ENCODE measurements around the gene ABTB2. TPM values are rescaled to one million over a fixed set of nuclear protein-coding genes. Genes with fewer than 3 reads are reported as not detected.

The ABTB2 gene
- total and polyA plus RNA-seq, 2 donors: 1.6 to 2.6 TPM

DNA sequence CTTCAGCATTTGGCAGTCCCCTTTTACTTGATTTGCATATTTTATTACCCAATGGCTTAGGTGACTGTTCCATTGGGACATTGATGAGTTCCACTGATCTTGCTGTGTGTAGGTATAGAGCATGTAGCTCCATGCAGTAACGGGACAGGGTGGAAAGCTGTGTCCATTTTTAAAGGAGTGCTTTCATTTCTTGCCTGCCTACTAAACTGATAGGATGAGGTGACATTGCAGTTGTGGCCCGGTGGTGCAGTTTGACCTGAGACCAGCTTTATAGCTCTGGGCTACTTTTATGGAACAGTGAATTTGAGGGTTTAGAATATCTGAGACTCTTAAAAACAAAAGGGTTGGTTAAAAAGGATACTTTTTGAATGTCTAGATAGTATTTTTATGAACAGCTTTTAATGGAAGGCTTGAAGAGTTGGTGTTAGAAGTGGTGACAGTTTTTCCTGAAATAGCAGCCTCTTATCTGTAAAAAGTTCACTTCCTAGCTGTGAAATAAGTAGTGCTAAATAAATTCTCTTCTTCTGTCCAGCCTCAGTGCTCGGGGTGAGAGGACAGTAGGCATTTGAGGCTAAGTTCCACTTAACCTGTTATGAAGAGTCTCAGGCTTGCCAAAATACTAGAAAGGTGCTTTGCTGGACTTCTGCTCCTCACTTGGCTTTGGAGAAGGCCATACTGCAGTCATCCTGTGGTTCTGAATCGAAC is 225.4 kb downstream of the ABTB2 start:
- Histone ChIP-seq H3K27ac (ENCODE audit: low read depth in 1 of 2, low read length in 1 of 2) (no peak overlapping the region), H3K4me3 (ENCODE audit: low read length in 2 of 2) (no peak overlapping the region), H3K36me3 (ENCODE audit: control insufficient read depth in 2 of 2, insufficient read depth in 2 of 2, low read length in 1 of 2) (peaks cover 30 to 73% of the 10 kb centered on the region in 2 donors), H3K9me3 (ENCODE audit: control insufficient read depth in 2 of 2, insufficient read depth in 1 of 2, low read length in 1 of 2) (no peaks in the 10 kb centered on the region), H3K27me3 (ENCODE audit: control insufficient read depth in 2 of 2, insufficient read depth in 1 of 2, low read length in 1 of 2) (no peaks in the 10 kb centered on the region), H3K4me1 (ENCODE audit: control insufficient read depth in 2 of 2, insufficient read depth in 2 of 2, low read length in 2 of 2) (no peaks in the 10 kb centered on the region)
- 97% methylated on average over 4 of the region's 4 CpGs for WGBS
- no peak for DNase-seq (ENCODE audit: low read depth in 6 of 9, low spot score in 9 of 9)

DNA sequence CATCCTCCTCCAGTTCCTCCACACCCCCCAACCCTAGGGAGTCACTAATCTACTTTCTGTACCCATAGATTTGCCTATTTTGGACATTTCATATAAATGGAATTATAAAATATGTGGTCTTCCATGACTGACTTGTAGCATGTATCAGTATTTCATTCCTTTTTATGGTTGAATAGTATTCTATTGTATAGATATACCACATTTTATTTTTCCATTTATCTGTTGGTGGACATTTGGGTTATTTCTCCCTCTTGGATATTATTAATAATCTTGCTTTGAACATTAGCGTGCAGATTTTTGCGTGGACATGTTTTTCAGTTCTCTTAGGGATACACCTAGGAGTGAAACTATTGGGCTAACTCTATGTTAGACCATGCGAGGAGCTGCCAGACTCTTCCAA is 229.0 kb downstream of the ABTB2 start:
- H3K27ac ChIP-seq (ENCODE audit: low read depth in 1 of 2, low read length in 1 of 2): no peak overlapping the region
- H3K4me1 ChIP-seq (ENCODE audit: control insufficient read depth in 2 of 2, insufficient read depth in 2 of 2, low read length in 2 of 2): no peaks in the 10 kb centered on the region
- over 99% methylated on average over 3 of the region's 3 CpGs for WGBS
- H3K4me3 ChIP-seq (ENCODE audit: low read length in 2 of 2): no peak overlapping the region
- H3K9me3 ChIP-seq (ENCODE audit: control insufficient read depth in 2 of 2, insufficient read depth in 1 of 2, low read length in 1 of 2): no peaks in the 10 kb centered on the region
- H3K27me3 ChIP-seq (ENCODE audit: control insufficient read depth in 2 of 2, insufficient read depth in 1 of 2, low read length in 1 of 2): no peaks in the 10 kb centered on the region
- no peak for DNase-seq (ENCODE audit: low read depth in 6 of 9, low spot score in 9 of 9)
- H3K36me3 ChIP-seq (ENCODE audit: control insufficient read depth in 2 of 2, insufficient read depth in 2 of 2, low read length in 1 of 2): peaks cover 16 to 68% of the 10 kb centered on the region in 2 donors

DNA sequence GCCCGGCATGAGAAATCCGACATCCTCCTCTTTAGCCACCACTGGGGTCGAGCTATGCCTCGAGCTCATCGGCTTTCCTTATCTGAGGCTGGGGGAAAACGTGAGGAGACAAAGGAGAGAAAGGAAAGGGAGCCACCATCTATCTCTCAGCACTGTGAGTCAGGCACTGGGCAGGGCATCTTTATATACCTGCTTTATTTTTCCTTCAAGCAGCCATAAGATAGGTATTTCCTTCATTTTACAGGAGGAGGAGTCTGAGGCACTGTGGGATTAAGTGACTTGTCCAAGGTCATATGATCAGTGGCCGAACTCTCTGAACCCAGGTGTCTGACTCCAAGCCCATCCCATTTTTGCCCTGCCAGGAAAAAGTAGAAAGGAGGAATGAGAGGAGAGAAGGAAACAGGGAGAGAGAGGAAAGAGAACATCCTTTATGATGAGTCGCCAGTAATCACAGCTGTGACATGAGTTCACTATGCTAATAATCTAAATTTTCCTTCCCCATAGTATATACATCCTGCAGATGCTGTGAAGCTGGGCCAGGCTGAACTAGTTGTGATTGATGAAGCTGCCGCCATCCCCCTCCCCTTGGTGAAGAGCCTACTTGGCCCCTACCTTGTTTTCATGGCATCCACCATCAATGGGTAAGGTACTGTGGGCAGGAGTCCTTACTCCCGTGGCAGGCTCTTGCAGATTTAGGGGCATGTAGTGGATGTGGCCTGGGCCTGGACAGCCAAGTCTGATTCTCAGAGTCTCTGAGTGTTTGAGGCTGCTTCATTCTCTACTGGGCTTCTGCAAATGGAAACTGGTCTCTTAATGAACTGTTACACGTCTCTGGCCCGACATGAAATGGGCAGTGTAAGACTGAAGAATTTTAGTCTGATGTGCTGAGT is 230.6 kb downstream of the ABTB2 start:
- 98% methylated on average over 12 of the region's 12 CpGs for WGBS
- H3K27ac ChIP-seq (ENCODE audit: low read depth in 1 of 2, low read length in 1 of 2): no peak overlapping the region
- no peak for DNase-seq (ENCODE audit: low read depth in 6 of 9, low spot score in 9 of 9)
- H3K4me1 ChIP-seq (ENCODE audit: control insufficient read depth in 2 of 2, insufficient read depth in 2 of 2, low read length in 2 of 2): no peaks in the 10 kb centered on the region
- no peak overlapping the region for H3K4me3 ChIP-seq (ENCODE audit: low read length in 2 of 2)
- H3K27me3 ChIP-seq (ENCODE audit: control insufficient read depth in 2 of 2, insufficient read depth in 1 of 2, low read length in 1 of 2): no peaks in the 10 kb centered on the region
- H3K36me3 ChIP-seq (ENCODE audit: control insufficient read depth in 2 of 2, insufficient read depth in 2 of 2, low read length in 1 of 2): peaks cover 29 to 71% of the 10 kb centered on the region in 2 donors
- H3K9me3 ChIP-seq (ENCODE audit: control insufficient read depth in 2 of 2, insufficient read depth in 1 of 2, low read length in 1 of 2): no peaks in the 10 kb centered on the region

DNA sequence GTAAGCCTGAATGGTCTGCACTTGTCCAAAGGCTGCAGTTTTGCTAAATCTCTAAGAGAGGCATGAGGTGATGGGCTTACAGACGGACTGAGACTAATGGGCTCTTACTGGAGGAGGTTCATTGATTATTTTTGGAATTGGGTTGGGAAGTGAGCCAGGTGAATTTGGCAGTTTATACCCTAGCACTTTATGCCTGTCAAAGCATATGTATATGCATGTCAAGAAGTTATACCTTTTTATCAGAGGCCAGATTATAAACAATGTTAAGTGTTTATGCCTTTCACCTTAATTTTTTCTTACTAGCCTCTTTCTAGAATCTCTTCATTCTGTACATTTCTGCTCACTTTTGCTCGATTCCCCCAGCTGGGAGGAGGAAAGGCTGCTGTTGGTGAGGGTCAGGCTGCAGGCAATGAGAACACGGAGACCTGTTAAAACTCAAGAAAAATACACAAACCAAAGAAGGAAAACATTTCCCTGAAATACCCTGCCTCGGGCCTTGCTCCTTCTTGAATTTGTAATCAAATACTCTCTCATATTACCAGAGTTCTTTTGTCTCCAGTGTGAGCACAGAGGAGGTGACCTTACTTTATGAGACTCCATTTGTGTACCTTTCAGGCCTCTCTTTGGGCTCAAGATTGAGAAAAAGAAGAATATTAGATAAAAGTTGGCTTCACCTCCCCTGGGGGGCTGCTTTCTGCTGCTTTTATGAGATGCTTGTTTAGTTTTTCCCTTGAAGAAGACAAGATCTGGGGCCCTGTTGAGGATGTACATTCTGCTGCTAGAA is 232.7 kb downstream of the ABTB2 start:
- peaks cover 39 to 67% of the 10 kb centered on the region in 2 donors for H3K36me3 ChIP-seq (ENCODE audit: control insufficient read depth in 2 of 2, insufficient read depth in 2 of 2, low read length in 1 of 2)

GRCh38 chr11:34120651-34121050 is 237.2 kb downstream of the ABTB2 start:
- DNase-seq (ENCODE audit: low read depth in 6 of 9, low spot score in 9 of 9): no peak
- Histone ChIP-seq H3K27me3 (ENCODE audit: control insufficient read depth in 2 of 2, insufficient read depth in 1 of 2, low read length in 1 of 2) (no peaks in the 10 kb centered on the region), H3K36me3 (ENCODE audit: control insufficient read depth in 2 of 2, insufficient read depth in 2 of 2, low read length in 1 of 2) (peaks cover 67 to 73% of the 10 kb centered on the region in 2 donors), H3K4me3 (ENCODE audit: low read length in 2 of 2) (no peak overlapping the region), H3K9me3 (ENCODE audit: control insufficient read depth in 2 of 2, insufficient read depth in 1 of 2, low read length in 1 of 2) (no peaks in the 10 kb centered on the region), H3K4me1 (ENCODE audit: control insufficient read depth in 2 of 2, insufficient read depth in 2 of 2, low read length in 2 of 2) (no peaks in the 10 kb centered on the region), H3K27ac (ENCODE audit: low read depth in 1 of 2, low read length in 1 of 2) (no peak overlapping the region)
- WGBS: 97% methylated on average over 4 of the region's 4 CpGs

More for the DNA sequence above, 232.7 kb downstream of the ABTB2 start:
- H3K27ac ChIP-seq (ENCODE audit: low read depth in 1 of 2, low read length in 1 of 2): no peak overlapping the region
- H3K4me1 ChIP-seq (ENCODE audit: control insufficient read depth in 2 of 2, insufficient read depth in 2 of 2, low read length in 2 of 2): no peaks in the 10 kb centered on the region
- H3K4me3 ChIP-seq (ENCODE audit: low read length in 2 of 2): no peak overlapping the region
- WGBS: 96% methylated on average over 4 of the region's 4 CpGs
- no peaks in the 10 kb centered on the region for H3K9me3 ChIP-seq (ENCODE audit: control insufficient read depth in 2 of 2, insufficient read depth in 1 of 2, low read length in 1 of 2)
- DNase-seq (ENCODE audit: low read depth in 6 of 9, low spot score in 9 of 9): no peak
- H3K27me3 ChIP-seq (ENCODE audit: control insufficient read depth in 2 of 2, insufficient read depth in 1 of 2, low read length in 1 of 2): no peaks in the 10 kb centered on the region

DNA sequence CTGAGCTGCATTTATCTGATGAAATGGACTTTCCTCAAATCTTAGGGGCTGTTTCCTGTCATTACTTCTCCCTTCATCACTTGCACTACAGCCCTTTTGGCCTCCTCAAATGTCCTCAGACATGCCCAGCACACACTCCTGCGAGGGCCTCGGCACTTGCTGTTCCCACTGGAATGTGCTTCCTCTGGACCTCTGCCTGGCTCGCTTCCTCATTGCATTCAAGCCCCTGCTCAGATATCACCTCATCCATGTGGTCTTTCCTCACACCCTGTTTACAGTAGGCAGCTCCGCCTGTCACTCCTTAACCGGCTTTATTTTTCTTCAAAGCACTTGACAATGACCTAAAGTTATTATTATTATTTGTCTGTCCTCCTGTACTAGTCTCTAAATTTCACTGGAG is 243.3 kb downstream of the ABTB2 start:
- no peak overlapping the region for H3K4me3 ChIP-seq (ENCODE audit: low read length in 2 of 2)
- no peaks in the 10 kb centered on the region for H3K4me1 ChIP-seq (ENCODE audit: control insufficient read depth in 2 of 2, insufficient read depth in 2 of 2, low read length in 2 of 2)
- no peak for DNase-seq (ENCODE audit: low read depth in 6 of 9, low spot score in 9 of 9)
- no peak overlapping the region for H3K27ac ChIP-seq (ENCODE audit: low read depth in 1 of 2, low read length in 1 of 2)
- no peaks in the 10 kb centered on the region for H3K9me3 ChIP-seq (ENCODE audit: control insufficient read depth in 2 of 2, insufficient read depth in 1 of 2, low read length in 1 of 2)
- H3K27me3 ChIP-seq (ENCODE audit: control insufficient read depth in 2 of 2, insufficient read depth in 1 of 2, low read length in 1 of 2): no peaks in the 10 kb centered on the region
- H3K36me3 ChIP-seq (ENCODE audit: control insufficient read depth in 2 of 2, insufficient read depth in 2 of 2, low read length in 1 of 2): peaks cover 75 to 82% of the 10 kb centered on the region in 2 donors
- 95% methylated on average over 5 of the region's 5 CpGs for WGBS

- 97% methylated on average over 2 of the region's 2 CpGs for WGBS
- no peak for DNase-seq (ENCODE audit: low read depth in 6 of 9, low spot score in 9 of 9)
- Histone ChIP-seq H3K36me3 (ENCODE audit: control insufficient read depth in 2 of 2, insufficient read depth in 2 of 2, low read length in 1 of 2) (peaks cover 75 to 82% of the 10 kb centered on the region in 2 donors), H3K27me3 (ENCODE audit: control insufficient read depth in 2 of 2, insufficient read depth in 1 of 2, low read length in 1 of 2) (no peaks in the 10 kb centered on the region), H3K4me3 (ENCODE audit: low read length in 2 of 2) (no peak overlapping the region), H3K9me3 (ENCODE audit: control insufficient read depth in 2 of 2, insufficient read depth in 1 of 2, low read length in 1 of 2) (no peaks in the 10 kb centered on the region), H3K27ac (ENCODE audit: low read depth in 1 of 2, low read length in 1 of 2) (no peak overlapping the region), H3K4me1 (ENCODE audit: control insufficient read depth in 2 of 2, insufficient read depth in 2 of 2, low read length in 2 of 2) (no peaks in the 10 kb centered on the region)
These were observed 243.8 kb downstream of the ABTB2 start for GRCh38 chr11:34114014-34114413.

DNA sequence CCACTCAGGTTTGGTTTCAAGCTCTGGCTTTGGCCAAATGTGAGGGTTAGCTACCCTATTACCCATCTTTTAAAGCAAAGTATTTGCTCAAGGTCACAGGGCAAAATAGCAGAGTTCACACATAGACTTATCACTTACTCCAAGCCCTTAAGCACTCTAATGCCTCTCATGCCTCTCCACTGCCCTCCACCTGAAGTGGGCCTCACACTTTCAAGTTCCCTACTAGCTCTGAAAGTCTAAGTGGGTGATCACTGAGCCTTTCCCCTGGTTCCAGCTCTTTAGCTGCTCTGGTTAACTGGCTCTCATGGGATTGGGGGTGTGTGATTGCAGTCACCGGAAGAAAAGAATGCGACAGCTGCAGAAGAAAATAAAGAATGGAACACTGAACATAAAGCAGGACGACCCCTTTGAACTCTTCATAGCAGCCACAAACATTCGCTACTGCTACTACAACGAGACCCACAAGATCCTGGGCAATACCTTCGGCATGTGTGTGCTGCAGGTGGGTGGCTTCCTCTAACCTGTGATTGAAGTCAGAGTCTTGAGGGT is 246.0 kb downstream of the ABTB2 start:
- 97% methylated on average over 6 of the region's 6 CpGs for WGBS

More for the DNA sequence above, 246.0 kb downstream of the ABTB2 start:
- H3K27me3 ChIP-seq (ENCODE audit: control insufficient read depth in 2 of 2, insufficient read depth in 1 of 2, low read length in 1 of 2): no peaks in the 10 kb centered on the region
- H3K27ac ChIP-seq (ENCODE audit: low read depth in 1 of 2, low read length in 1 of 2): no peak overlapping the region
- H3K4me3 ChIP-seq (ENCODE audit: low read length in 2 of 2): no peak overlapping the region
- H3K9me3 ChIP-seq (ENCODE audit: control insufficient read depth in 2 of 2, insufficient read depth in 1 of 2, low read length in 1 of 2): no peaks in the 10 kb centered on the region
- DNase-seq (ENCODE audit: low read depth in 6 of 9, low spot score in 9 of 9): no peak
- H3K36me3 ChIP-seq (ENCODE audit: control insufficient read depth in 2 of 2, insufficient read depth in 2 of 2, low read length in 1 of 2): peaks cover 58 to 72% of the 10 kb centered on the region in 2 donors
- H3K4me1 ChIP-seq (ENCODE audit: control insufficient read depth in 2 of 2, insufficient read depth in 2 of 2, low read length in 2 of 2): peaks cover 0 to 3% of the 10 kb centered on the region in 2 donors
